DOHH2 (cell line): Measurements from ENCODE around the gene RPL19.

Experiments used
- CTCF ChIP-seq: fragments of 200-600 bp; sonication (generic); IDR thresholded peaks from one replicate; pipeline ENCODE4 v1.5.1; 2014; ENCODE audit warnings: antibody characterized with exemption, mild to moderate bottlenecking, low read depth, low read length; ENCODE audit not compliant: poor library complexity, severe bottlenecking
- EZH2phosphoT487 ChIP-seq: fragments of 200-600 bp; sonication (generic); IDR thresholded peaks from 2 replicates; pipeline ENCODE4 v1.6.1; 2017; ENCODE audit warnings: borderline replicate concordance, mild to moderate bottlenecking, antibody characterized with exemption, low read length, moderate library complexity, mixed read lengths

GRCh38 chr17:39209317-39210092, 9.4 kb downstream of the RPL19 start:
- TF ChIP-seq EZH2phosphoT487 (no peak), CTCF (no peak)
